ENCODE measurements around the gene MSX1.

GRCh38 chr4:4825431-4825830 lies 34.0 kb upstream of the MSX1 start:
- TF ChIP-seq TAF1 (IDR thresholded peaks at IDR 0.05; ENCODE audit: borderline replicate concordance, insufficient read depth, low read length) (no peak), SIN3A (IDR thresholded peaks at IDR 0.05; ENCODE audit: borderline replicate concordance, insufficient read depth, low read length) (no peak), FOXP2 (optimal IDR thresholded peaks at IDR 0.05; ENCODE audit: borderline replicate concordance, extremely low read depth, extremely low read length, insufficient read depth) (no peak)

Data from PFSK-1 (cell line).